K562 (cell line): Measurements from ENCODE around the gene ZFAND2B. TPM values are rescaled to one million over a fixed set of nuclear protein-coding genes. Genes with fewer than 3 reads are reported as not detected.

Experiments
- ATAC-seq: fragments of 200-7000 bp; cut with Tn5 transposase; 3 replicates; pipeline ENCODE4 v1.9.1; 2020; ENCODE audit warnings: moderate library complexity
- BruUV-seq: library from RNA; stranded (reverse); fragments of 400-500 nt; replicated peaks from 2 replicates; lab custom pipeline; 2021; lab: Mats Ljungman, UMichigan
- CTCF ChIA-PET: fragments of 300-600 bp; formaldehyde crosslinking; extraction: SDS; loops from one replicate; lab custom pipeline; 2021; ENCODE audit warnings: low intra/inter-chr PET ratio; lab: Yijun Ruan, JAX
- POLR2A ChIA-PET: fragments of 300-600, 350-650 bp; sonication (Branson Sonifier 250); formaldehyde crosslinking; extraction: SDS; loops from one replicate; lab custom pipeline; 2021; ENCODE audit warnings: antibody characterized with exemption, inconsistent platforms; lab: Yijun Ruan, JAX
- DNase-seq, 4 experiments: peaks; one replicate each; pipeline versions ENCODE4 v3.0.0 to v3.0.0-alpha.2; 2011 to 2018; ENCODE audit warnings: low spot score in 3 of 4, mixed read lengths in 3 of 4; ENCODE audit errors: extremely low read depth in 1 of 4
- FAIRE-seq: peaks from 2 replicates; lab custom pipeline; 2011; peaks lifted over from hg19 to GRCh38; lab: Jason Lieb, UNC
- H2AFZ ChIP-seq: 2 replicates; pipeline ENCODE4 v1.6.0; 2011; ENCODE audit warnings: low read depth, low read length, control low read depth, inconsistent platforms
- H3K27ac ChIP-seq: fragments of 200-600 bp; 3 replicates; pipeline ENCODE4 v1.8.0; 2011; ENCODE audit warnings: low read depth, mild to moderate bottlenecking, control low read depth, inconsistent platforms, low read length, moderate library complexity, mixed read lengths; ENCODE audit errors: extremely low read depth
- H3K27me3 ChIP-seq, 2 experiments: fragments of 300-600 bp in 1 of 2; 2 replicates in 1 of 2; 3 replicates in 1 of 2; pipeline versions ENCODE4 v1.6.0 to v1.8.0; 2011; ENCODE audit warnings: inconsistent platforms in 2 of 2, low read length in 2 of 2, mild to moderate bottlenecking in 1 of 2, mixed read lengths in 1 of 2, moderate library complexity in 1 of 2; ENCODE audit not compliant: control insufficient read depth in 2 of 2, insufficient read depth in 2 of 2
- H3K36me3 ChIP-seq: fragments of 300-600 bp; 3 replicates; pipeline ENCODE4 v1.8.0; 2011; ENCODE audit warnings: mild to moderate bottlenecking, low read length, inconsistent platforms; ENCODE audit not compliant: control insufficient read depth, insufficient read depth
- H3K4me1 ChIP-seq, 2 experiments: fragments of 200-600 bp in 1 of 2; replicated peaks in 1 of 2; 2 replicates in 1 of 2; 3 replicates in 1 of 2; pipeline versions ENCODE4 v1.5.1 to v1.8.0; 2011; ENCODE audit warnings: inconsistent platforms in 2 of 2, low read length in 2 of 2, mild to moderate bottlenecking in 1 of 2, mixed read lengths in 1 of 2, moderate library complexity in 1 of 2; ENCODE audit not compliant: control insufficient read depth in 2 of 2, insufficient read depth in 2 of 2
- H3K4me2 ChIP-seq: 2 replicates; pipeline ENCODE4 v1.6.1; 2011; ENCODE audit warnings: low read length, control low read depth, inconsistent platforms, mixed read lengths; ENCODE audit not compliant: insufficient read depth
- H3K4me3 ChIP-seq: fragments of 200-600 bp; sonication (generic), shearing (Covaris generic); 2 replicates; pipeline ENCODE4 v1.5.1; 2016; ENCODE audit warnings: control low read depth, inconsistent platforms
- H3K79me2 ChIP-seq: fragments of 200-600 bp; 3 replicates; pipeline ENCODE4 v1.8.0; 2011; ENCODE audit warnings: low read length, inconsistent platforms; ENCODE audit not compliant: control insufficient read depth, insufficient read depth
- H3K9ac ChIP-seq, 2 experiments: 2 replicates each; pipeline versions ENCODE4 v1.6.0 to v1.6.1; 2011; ENCODE audit warnings: low read depth in 2 of 2, low read length in 2 of 2, control low read depth in 1 of 2, inconsistent platforms in 1 of 2, mild to moderate bottlenecking in 1 of 2, mixed read lengths in 1 of 2; ENCODE audit not compliant: insufficient read depth in 1 of 2
- H3K9me1 ChIP-seq: one replicate; pipeline ENCODE4 v1.6.0; 2011; ENCODE audit warnings: inconsistent platforms, mild to moderate bottlenecking, low read length, moderate library complexity; ENCODE audit not compliant: control insufficient read depth, insufficient read depth
- H3K9me3 ChIP-seq: replicated peaks from 2 replicates; pipeline ENCODE4 v1.5.1; 2011; ENCODE audit warnings: low read depth, low read length, inconsistent platforms; ENCODE audit not compliant: control insufficient read depth, insufficient read depth
- H4K20me1 ChIP-seq: replicated peaks from 2 replicates; pipeline ENCODE4 v1.6.1; 2011; ENCODE audit warnings: low read length, inconsistent platforms, mixed read lengths; ENCODE audit not compliant: control insufficient read depth, insufficient read depth
- HDAC1 ChIP-seq, 2 experiments: fragments of 450-650 bp; IDR thresholded peaks; 2 replicates each; pipeline ENCODE4 v1.6.1; 2016 to 2017; ENCODE audit warnings: inconsistent platforms in 1 of 2, mild to moderate bottlenecking in 1 of 2, moderate library complexity in 1 of 2
- MCM3 ChIP-seq: fragments of 450-650 bp; IDR thresholded peaks from 2 replicates; pipeline ENCODE4 v1.6.1; 2016
- NFIC ChIP-seq: fragments of 450-650 bp; IDR thresholded peaks from 2 replicates; pipeline ENCODE4 v1.6.1; 2017; ENCODE audit warnings: mild to moderate bottlenecking, inconsistent platforms
- TOE1 ChIP-seq, 2 experiments: fragments of 450-650 bp in 1 of 2; sonication (generic) in 1 of 2; formaldehyde crosslinking in 1 of 2; IDR thresholded peaks; 2 replicates each; pipeline versions ENCODE4 v1.7.1 to v1.8.0; 2016 to 2022; ENCODE audit warnings: borderline replicate concordance in 2 of 2, mild to moderate bottlenecking in 2 of 2, antibody characterized with exemption in 1 of 2, inconsistent platforms in 1 of 2, low read depth in 1 of 2, missing genetic modification reagents in 1 of 2, moderate library complexity in 1 of 2
- ZFX ChIP-seq: sonication (generic); formaldehyde crosslinking; IDR thresholded peaks from 2 replicates; pipeline ENCODE4 v1.8.0; 2022; ENCODE audit warnings: mild to moderate bottlenecking, missing genetic modification reagents, moderate library complexity
- WGBS: fragments of 100-300 bp; shearing (Covaris generic); methylation state at CpG from one replicate; pipeline ENCODE4 v1.1.6; 2016; ENCODE audit warnings: low coverage, mixed read lengths; ENCODE audit not compliant: insufficient coverage; ENCODE audit errors: missing lambda C conversion rate; 5-methylcytosine and 5-hydroxymethylcytosine counted together
- in situ Hi-C: fragments of 300-500 bp; cut with MboI; formaldehyde crosslinking; loops from 4 replicates; pipeline ENCODE4 v1.15.0; 2018; ENCODE audit warnings: inconsistent platforms, mixed read lengths
- intact Hi-C: fragments of 100-400 bp; cut with micrococcal nuclease; formaldehyde crosslinking; loops from 2 replicates; pipeline ENCODE4 v1.14.2; 2022
- polyA plus RNA-seq, 8 experiments: library from polyadenylated mRNA; depleted of rRNA in 4 of 8; stranded (reverse) in 5 of 8; unstranded in 3 of 8; fragments of >200 nt; fragmentation: Nextera tagmentation in 2 of 8; fragmentation: Illumina TruSeq in 1 of 8; extraction: Ambion mirVana in 2 of 8; extraction: Trizol in 1 of 8; gene quantifications; 2 replicates each; pipeline versions ENCODE4 v1.2.1 to v1.2.3, GENCODE V29; 2011 to 2014; ENCODE audit warnings: inconsistent platforms in 1 of 8, missing spikeins in 1 of 8
- total RNA-seq, 7 experiments: library from RNA; depleted of rRNA in 6 of 7; stranded (reverse); fragments of >200 nt in 6 of 7; fragmentation: Illumina TruSeq in 2 of 7; extraction: Trizol in 2 of 7; gene quantifications; 2 replicates each; pipeline versions ENCODE4 v1.2.1 to v1.2.3, GENCODE V29; 2011 to 2021; ENCODE audit warnings: low replicate concordance in 1 of 7
- TF ChIP-seq, protein P1 (sequence below): fragments of 450-650 bp; IDR thresholded peaks from 2 replicates; pipeline ENCODE4 v1.6.1; 2017; ENCODE audit warnings: antibody characterized with exemption
- TF ChIP-seq, protein P2 (sequence below): sonication (generic); formaldehyde crosslinking; IDR thresholded peaks from 2 replicates; pipeline ENCODE4 v1.8.0; 2022; ENCODE audit warnings: missing genetic modification reagents, mild to moderate bottlenecking, moderate library complexity, borderline replicate concordance
- TF ChIP-seq, protein P3 (sequence below): fragments of 450-650 bp; IDR thresholded peaks from 2 replicates; pipeline ENCODE4 v1.6.1; 2018; ENCODE audit not compliant: partially characterized antibody

Gene ZFAND2B
- total and polyA plus RNA-seq, 9 of the 15 experiments (the other 6 are each of a cell fraction or from before 2014, with no cell fraction given): 9.9 to 33.3 (median 26.1) TPM

DNA sequence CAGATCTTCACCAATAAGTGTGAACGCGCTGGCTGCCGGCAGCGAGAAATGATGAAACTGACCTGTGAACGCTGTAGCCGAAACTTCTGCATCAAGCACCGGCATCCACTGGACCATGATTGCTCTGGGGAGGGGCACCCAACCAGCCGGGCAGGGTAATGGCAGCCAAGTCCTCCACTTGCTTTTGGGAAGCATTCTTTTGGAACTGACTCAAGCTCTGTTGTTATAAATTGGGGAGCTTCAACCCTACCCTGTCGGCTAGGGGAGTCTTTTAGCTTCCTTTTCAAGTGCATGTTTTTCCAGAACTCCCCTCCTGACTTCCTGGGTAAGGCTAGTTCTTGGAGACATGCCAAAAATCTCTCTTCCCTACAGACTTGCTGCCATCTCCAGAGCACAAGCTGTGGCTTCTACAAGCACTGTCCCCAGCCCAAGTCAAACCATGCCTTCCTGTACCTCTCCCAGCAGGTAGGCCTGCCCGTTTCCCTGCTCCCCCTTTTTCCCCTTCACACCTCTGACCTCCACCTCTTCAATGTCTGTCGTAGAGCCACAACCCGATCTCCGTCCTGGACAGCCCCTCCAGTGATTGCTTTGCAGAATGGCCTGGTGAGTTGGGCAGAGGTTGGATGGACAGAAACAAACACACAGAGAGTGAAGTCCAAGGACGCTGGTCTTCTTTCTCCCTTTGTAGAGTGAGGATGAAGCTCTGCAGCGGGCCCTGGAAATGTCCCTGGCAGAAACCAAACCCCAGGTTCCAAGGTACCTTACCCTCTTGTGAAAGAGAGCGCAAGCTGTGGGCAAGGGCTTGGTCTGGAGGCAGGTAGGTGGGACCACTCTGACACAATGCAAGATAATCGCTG, 1.5 kb downstream of the ZFAND2B start:
- no peaks in the 10 kb centered on the region for H3K27me3 ChIP-seq
- BruUV-seq: no TSS peak
- intact Hi-C loops: loop anchor here (2.0 kb wide), 1 partner anchor 31 kb away; the partner anchor contains the start of gene CNPPD1
- H3K4me1 ChIP-seq: peaks cover 16 to 17% of the 10 kb centered on the region in 2 experiments; a peak in 4 of 5 replicates
- peaks cover 11% of the 10 kb centered on the region; the same call in 1 of the 2 replicates for H4K20me1 ChIP-seq
- DNase-seq (no peak), FAIRE-seq (no peak)
- no peak overlapping the region for H2AFZ ChIP-seq
- H3K4me2 ChIP-seq: peak overlapping the region; percentile 84; the same call in 1 of the 2 replicates
- no peaks in the 10 kb centered on the region for H3K79me2 ChIP-seq
- H3K9ac ChIP-seq: peak overlapping the region; percentile 38 to 93; a peak in 2 of 4 replicates
- H3K9me3 ChIP-seq: 0 out of 2 replicates have a peak, but pooled peaks cover 2% of the 10 kb centered on the region
- CTCF ChIA-PET: no interaction called here
- H3K27ac ChIP-seq: 0 out of 3 replicates have a peak overlapping the region, but pooled peaks have one; percentile 28
- in situ Hi-C loops: loop anchor here (5.0 kb wide), 1 partner anchor 36 kb away; the partner anchor contains the start of gene SLC23A3
- POLR2A ChIA-PET: interaction anchor here (1.2 to 1.4 kb wide), 2 partner anchors 9 to 71 kb away, joined by 4 to 6 read pairs; partner anchors contain the start of gene DNAJB2
- no peak overlapping the region for H3K4me3 ChIP-seq
- H3K9me1 ChIP-seq: no peaks in the 10 kb centered on the region
- TF ChIP-seq, protein P1, sequence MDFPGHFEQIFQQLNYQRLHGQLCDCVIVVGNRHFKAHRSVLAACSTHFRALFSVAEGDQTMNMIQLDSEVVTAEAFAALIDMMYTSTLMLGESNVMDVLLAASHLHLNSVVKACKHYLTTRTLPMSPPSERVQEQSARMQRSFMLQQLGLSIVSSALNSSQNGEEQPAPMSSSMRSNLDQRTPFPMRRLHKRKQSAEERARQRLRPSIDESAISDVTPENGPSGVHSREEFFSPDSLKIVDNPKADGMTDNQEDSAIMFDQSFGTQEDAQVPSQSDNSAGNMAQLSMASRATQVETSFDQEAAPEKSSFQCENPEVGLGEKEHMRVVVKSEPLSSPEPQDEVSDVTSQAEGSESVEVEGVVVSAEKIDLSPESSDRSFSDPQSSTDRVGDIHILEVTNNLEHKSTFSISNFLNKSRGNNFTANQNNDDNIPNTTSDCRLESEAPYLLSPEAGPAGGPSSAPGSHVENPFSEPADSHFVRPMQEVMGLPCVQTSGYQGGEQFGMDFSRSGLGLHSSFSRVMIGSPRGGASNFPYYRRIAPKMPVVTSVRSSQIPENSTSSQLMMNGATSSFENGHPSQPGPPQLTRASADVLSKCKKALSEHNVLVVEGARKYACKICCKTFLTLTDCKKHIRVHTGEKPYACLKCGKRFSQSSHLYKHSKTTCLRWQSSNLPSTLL: no peak
- TF ChIP-seq MCM3 (no peak), TOE1 (IDR thresholded peaks at IDR 0.05; ENCODE audit: borderline replicate concordance) (no peak), TOE1 (CRISPR knock-in tag; IDR thresholded peaks at IDR 0.05; ENCODE audit: borderline replicate concordance, low read depth) (no peak), HDAC1 (IDR thresholded peaks at IDR 0.05) (no peak), ZFX (CRISPR knock-in tag) (no peak), NFIC (peak; percentile 81)
- TF ChIP-seq, protein P2, sequence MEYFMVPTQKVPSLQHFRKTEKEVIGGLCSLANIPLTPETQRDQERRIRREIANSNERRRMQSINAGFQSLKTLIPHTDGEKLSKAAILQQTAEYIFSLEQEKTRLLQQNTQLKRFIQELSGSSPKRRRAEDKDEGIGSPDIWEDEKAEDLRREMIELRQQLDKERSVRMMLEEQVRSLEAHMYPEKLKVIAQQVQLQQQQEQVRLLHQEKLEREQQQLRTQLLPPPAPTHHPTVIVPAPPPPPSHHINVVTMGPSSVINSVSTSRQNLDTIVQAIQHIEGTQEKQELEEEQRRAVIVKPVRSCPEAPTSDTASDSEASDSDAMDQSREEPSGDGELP (CRISPR knock-in tag): 0 out of 2 replicates have a peak, but pooled peaks have one; percentile 4
- TF ChIP-seq, protein P3, sequence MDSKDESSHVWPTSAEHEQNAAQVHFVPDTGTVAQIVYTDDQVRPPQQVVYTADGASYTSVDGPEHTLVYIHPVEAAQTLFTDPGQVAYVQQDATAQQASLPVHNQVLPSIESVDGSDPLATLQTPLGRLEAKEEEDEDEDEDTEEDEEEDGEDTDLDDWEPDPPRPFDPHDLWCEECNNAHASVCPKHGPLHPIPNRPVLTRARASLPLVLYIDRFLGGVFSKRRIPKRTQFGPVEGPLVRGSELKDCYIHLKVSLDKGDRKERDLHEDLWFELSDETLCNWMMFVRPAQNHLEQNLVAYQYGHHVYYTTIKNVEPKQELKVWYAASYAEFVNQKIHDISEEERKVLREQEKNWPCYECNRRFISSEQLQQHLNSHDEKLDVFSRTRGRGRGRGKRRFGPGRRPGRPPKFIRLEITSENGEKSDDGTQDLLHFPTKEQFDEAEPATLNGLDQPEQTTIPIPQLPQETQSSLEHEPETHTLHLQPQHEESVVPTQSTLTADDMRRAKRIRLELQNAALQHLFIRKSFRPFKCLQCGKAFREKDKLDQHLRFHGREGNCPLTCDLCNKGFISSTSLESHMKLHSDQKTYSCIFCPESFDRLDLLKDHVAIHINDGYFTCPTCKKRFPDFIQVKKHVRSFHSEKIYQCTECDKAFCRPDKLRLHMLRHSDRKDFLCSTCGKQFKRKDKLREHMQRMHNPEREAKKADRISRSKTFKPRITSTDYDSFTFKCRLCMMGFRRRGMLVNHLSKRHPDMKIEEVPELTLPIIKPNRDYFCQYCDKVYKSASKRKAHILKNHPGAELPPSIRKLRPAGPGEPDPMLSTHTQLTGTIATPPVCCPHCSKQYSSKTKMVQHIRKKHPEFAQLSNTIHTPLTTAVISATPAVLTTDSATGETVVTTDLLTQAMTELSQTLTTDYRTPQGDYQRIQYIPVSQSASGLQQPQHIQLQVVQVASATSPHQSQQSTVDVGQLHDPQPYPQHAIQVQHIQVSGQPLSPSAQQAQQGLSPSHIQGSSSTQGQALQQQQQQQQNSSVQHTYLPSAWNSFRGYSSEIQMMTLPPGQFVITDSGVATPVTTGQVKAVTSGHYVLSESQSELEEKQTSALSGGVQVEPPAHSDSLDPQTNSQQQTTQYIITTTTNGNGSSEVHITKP: peak; percentile 87
- TF ChIP-seq, all 486 proteins: peak for 3
- WGBS: 77% methylated on average over 13 of the region's 17 CpGs
- ATAC-seq: no peak
- peaks cover 52% of the 10 kb centered on the region; the same call in 2 of the 3 replicates for H3K36me3 ChIP-seq
